Measurements from ENCODE around the gene EYA3. TPM values are rescaled to one million over a fixed set of nuclear protein-coding genes. Genes with fewer than 3 reads are reported as not detected.

Gene EYA3
- total RNA-seq, 2 experiments from 2014 or later, result 5.7 to 6.4 TPM

DNA sequence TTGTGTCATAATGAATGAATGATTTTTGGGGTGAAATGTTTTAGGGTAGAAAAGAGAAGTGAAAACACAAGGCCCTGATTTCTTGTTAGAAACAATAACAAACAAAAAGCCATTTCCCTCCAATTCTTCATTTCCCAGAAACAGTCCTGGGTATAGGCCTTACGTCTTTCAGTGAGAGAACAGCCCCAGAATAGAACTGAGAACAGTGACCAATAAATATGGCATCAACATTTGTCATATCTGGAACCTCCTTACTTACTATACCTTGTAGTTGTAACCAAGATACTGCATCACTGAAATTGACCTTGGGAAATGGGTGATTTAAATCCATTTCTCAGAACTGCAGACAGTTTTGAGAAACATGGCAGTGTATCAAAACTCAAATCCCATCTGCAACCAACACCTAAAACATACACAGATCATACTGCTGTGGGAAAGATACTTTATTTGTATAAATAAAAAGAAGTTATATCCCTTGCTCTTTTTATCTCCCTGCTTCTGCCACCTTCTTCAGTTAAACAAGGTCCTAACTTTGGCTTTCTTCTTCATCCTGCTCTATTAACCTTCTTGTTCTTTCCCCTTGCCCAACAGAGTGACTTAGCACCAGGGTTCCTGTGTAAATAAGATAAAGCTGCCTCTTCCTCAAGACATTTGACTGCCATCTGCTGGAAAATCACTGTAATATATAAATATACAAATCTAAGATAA lies 109.1 kb downstream of the EYA3 start:
- no peak overlapping the region for H3K4me3 ChIP-seq (ENCODE audit: low read length)
- ATAC-seq (ENCODE audit: poor library complexity) (peak; percentile 72), DNase-seq (peak in 4 of 14 experiments; percentile 17 to 75 (median 72))
- H3K27me3 ChIP-seq (ENCODE audit: control insufficient read depth in 1 of 2, insufficient read depth in 2 of 2, low read length in 2 of 2), result no peaks in the 10 kb centered on the region
- peaks cover 16% of the 10 kb centered on the region for H3K36me3 Mint-ChIP-seq (ENCODE audit: low read depth)
- no peak overlapping the region for H3K27ac Mint-ChIP-seq
- ChIA-PET CTCF (interaction anchor here (0.7 to 4.3 kb wide), 12 partner anchors 7 to 148 kb away, joined by 3 to 29 read pairs (median 3); partner anchors contain the start of genes PPP1R8 and XKR8), POLR2A (interaction anchor here (0.7 to 1.8 kb wide), 3 partner anchors 19 to 122 kb away, joined by 3 to 4 read pairs (median 4); partner anchors contain the start of gene XKR8)
- H3K4me3 Mint-ChIP-seq, result no peak overlapping the region
- H3K9me3 ChIP-seq (ENCODE audit: control insufficient read depth in 1 of 2, insufficient read depth in 1 of 2, low read length in 2 of 2), result no peaks in the 10 kb centered on the region
- H3K9me3 Mint-ChIP-seq, result no peaks in the 10 kb centered on the region
- H3K4me1 ChIP-seq (ENCODE audit: insufficient read depth, low read length), result no peaks in the 10 kb centered on the region
- TF ChIP-seq, protein P1, sequence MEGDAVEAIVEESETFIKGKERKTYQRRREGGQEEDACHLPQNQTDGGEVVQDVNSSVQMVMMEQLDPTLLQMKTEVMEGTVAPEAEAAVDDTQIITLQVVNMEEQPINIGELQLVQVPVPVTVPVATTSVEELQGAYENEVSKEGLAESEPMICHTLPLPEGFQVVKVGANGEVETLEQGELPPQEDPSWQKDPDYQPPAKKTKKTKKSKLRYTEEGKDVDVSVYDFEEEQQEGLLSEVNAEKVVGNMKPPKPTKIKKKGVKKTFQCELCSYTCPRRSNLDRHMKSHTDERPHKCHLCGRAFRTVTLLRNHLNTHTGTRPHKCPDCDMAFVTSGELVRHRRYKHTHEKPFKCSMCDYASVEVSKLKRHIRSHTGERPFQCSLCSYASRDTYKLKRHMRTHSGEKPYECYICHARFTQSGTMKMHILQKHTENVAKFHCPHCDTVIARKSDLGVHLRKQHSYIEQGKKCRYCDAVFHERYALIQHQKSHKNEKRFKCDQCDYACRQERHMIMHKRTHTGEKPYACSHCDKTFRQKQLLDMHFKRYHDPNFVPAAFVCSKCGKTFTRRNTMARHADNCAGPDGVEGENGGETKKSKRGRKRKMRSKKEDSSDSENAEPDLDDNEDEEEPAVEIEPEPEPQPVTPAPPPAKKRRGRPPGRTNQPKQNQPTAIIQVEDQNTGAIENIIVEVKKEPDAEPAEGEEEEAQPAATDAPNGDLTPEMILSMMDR (IDR thresholded peaks at IDR 0.05), result peak; percentile 73
- H3K27ac ChIP-seq (ENCODE audit: low read depth in 1 of 2, low read length in 2 of 2), result no peak overlapping the region
- no peaks in the 10 kb centered on the region for H3K4me1 Mint-ChIP-seq (ENCODE audit: low read depth)
- H3K36me3 ChIP-seq (ENCODE audit: insufficient read depth, low read length), result peaks cover 16% of the 10 kb centered on the region
- no peaks in the 10 kb centered on the region for H3K27me3 Mint-ChIP-seq
- intact Hi-C loops (cut with DNase I, micrococcal nuclease), result loop anchor here (1.0 to 2.0 kb wide), 3 partner anchors 39 to 121 kb away; no protein-coding TSS in a partner anchor

DNA sequence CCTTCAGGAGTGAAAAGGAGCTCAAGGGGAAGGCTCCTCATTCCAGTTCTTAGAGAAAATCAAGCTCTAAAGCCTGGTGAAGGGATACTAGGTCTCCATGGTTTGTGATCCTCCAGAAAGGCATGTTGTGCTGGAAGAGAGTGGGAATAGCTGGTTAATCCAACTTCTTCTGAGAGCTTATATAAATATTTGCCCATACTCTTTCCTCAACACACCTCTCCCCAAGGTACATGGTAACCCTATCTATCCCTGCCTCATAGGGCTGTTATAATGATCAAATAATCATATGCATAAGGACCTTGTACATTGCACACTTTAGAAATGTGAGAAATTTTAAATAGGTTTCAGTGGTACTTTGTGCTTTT lies 114.0 kb downstream of the EYA3 start:
- Histone ChIP-seq H3K4me3 (ENCODE audit: low read length) (no peak overlapping the region), H3K27ac (ENCODE audit: low read depth in 1 of 2, low read length in 2 of 2) (no peak overlapping the region), H3K27me3 (ENCODE audit: control insufficient read depth in 1 of 2, insufficient read depth in 2 of 2, low read length in 2 of 2) (no peaks in the 10 kb centered on the region), H3K9me3 (ENCODE audit: control insufficient read depth in 1 of 2, insufficient read depth in 1 of 2, low read length in 2 of 2) (no peaks in the 10 kb centered on the region), H3K36me3 (ENCODE audit: insufficient read depth, low read length) (peaks cover 35% of the 10 kb centered on the region), H3K4me1 (ENCODE audit: insufficient read depth, low read length) (no peaks in the 10 kb centered on the region)
- DNase-seq (no peak), ATAC-seq (ENCODE audit: poor library complexity) (no peak)
- no peaks in the 10 kb centered on the region for H3K27me3 Mint-ChIP-seq
- no peaks in the 10 kb centered on the region for H3K9me3 Mint-ChIP-seq
- peaks cover 32% of the 10 kb centered on the region for H3K36me3 Mint-ChIP-seq (ENCODE audit: low read depth)
- H3K27ac Mint-ChIP-seq, result no peak overlapping the region
- CTCF ChIA-PET, result interaction anchor here (1.0 kb wide), 1 partner anchor 117 kb away, joined by 3 read pairs; no protein-coding TSS in a partner anchor
- TF ChIP-seq, protein P1 (IDR thresholded peaks at IDR 0.05), result no peak
- no peak overlapping the region for H3K4me3 Mint-ChIP-seq
- H3K4me1 Mint-ChIP-seq (ENCODE audit: low read depth), result peaks cover 13% of the 10 kb centered on the region
- intact Hi-C loops (cut with DNase I, micrococcal nuclease), result no loop called here
- POLR2A ChIA-PET, result no interaction called here

DNA sequence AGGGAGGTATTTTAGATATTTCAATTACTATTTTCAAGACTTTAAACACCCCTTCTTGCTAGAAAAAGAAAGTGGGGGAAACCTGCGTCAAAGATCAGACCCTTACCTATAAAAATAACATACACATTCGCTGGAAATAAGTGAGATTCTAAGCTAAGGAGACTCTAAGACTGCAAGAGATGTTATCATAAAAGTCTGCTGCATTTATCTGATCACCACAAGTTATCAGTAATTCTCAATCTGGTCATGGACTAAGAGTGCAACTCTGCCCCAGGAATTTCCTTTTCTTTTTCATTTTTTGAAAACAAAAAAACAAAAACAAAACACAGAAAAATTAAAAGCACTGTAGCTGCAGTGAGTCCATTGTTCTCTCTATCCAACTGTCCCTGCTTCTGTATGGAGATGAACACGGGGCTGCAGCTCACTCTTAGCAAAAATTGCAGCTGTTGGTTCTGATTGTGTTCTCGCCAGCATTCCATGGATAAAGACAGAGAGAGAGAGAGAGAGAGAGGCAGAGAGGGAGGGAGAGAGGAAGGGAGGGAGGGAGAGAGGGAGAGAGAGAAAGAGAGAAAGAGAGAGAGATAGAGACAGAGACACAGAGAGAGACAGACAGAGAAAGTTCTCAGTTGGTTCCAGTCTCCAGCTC lies 114.5 kb downstream of the EYA3 start:
- Histone ChIP-seq H3K4me1 (ENCODE audit: insufficient read depth, low read length) (no peaks in the 10 kb centered on the region), H3K36me3 (ENCODE audit: insufficient read depth, low read length) (peaks cover 35% of the 10 kb centered on the region), H3K9me3 (ENCODE audit: control insufficient read depth in 1 of 2, insufficient read depth in 1 of 2, low read length in 2 of 2) (no peaks in the 10 kb centered on the region), H3K27me3 (ENCODE audit: control insufficient read depth in 1 of 2, insufficient read depth in 2 of 2, low read length in 2 of 2) (no peaks in the 10 kb centered on the region), H3K4me3 (ENCODE audit: low read length) (no peak overlapping the region), H3K27ac (ENCODE audit: low read depth in 1 of 2, low read length in 2 of 2) (no peak overlapping the region)
- ChIA-PET CTCF (interaction anchor here (1.0 to 1.1 kb wide), 2 partner anchors 14 to 116 kb away, joined by 3 read pairs; partner anchors contain the start of gene XKR8), POLR2A (no interaction called here)
- no peak for ATAC-seq (ENCODE audit: poor library complexity)
- H3K27ac Mint-ChIP-seq, result peak overlapping the region; percentile 33
- peaks cover 35% of the 10 kb centered on the region for H3K36me3 Mint-ChIP-seq (ENCODE audit: low read depth)
- intact Hi-C loops (cut with DNase I, micrococcal nuclease), result no loop called here
- H3K9me3 Mint-ChIP-seq, result no peaks in the 10 kb centered on the region
- H3K4me1 Mint-ChIP-seq (ENCODE audit: low read depth), result peaks cover 16% of the 10 kb centered on the region
- H3K27me3 Mint-ChIP-seq, result no peaks in the 10 kb centered on the region
- no peak overlapping the region for H3K4me3 Mint-ChIP-seq
- DNase-seq, result no peak
- TF ChIP-seq, protein P1 (IDR thresholded peaks at IDR 0.05), result no peak

All from CD4-positive, alpha-beta T cell (primary cell).